H1 (cell line): ENCODE measurements around the gene NDUFA12. TPM values are rescaled to one million over a fixed set of nuclear protein-coding genes. Genes with fewer than 3 reads are reported as not detected.

Source experiments
- HDAC2 ChIP-seq, 2 experiments: fragments of 300-600 bp in 1 of 2; sonication (generic) in 1 of 2; IDR thresholded peaks; 2 replicates each; pipeline ENCODE4 v1.6.1; 2011 to 2012; ENCODE audit warnings: low read depth in 2 of 2, low read length in 2 of 2, mild to moderate bottlenecking in 2 of 2, moderate library complexity in 2 of 2, borderline replicate concordance in 1 of 2, inconsistent platforms in 1 of 2
- POLR2AphosphoS5 ChIP-seq: IDR thresholded peaks from 2 replicates; pipeline ENCODE4 v1.6.1; 2011; ENCODE audit warnings: low read depth, low read length
- RFX5 ChIP-seq: IDR thresholded peaks from 2 replicates; pipeline ENCODE4 v1.6.1; 2011; ENCODE audit warnings: low read depth, low read length, improper control_type of control experiment, borderline replicate concordance
- TEAD4 ChIP-seq: IDR thresholded peaks from 2 replicates; pipeline ENCODE4 v1.6.1; 2012; ENCODE audit warnings: low read depth, low read length, inconsistent platforms, mixed read lengths
- polyA plus RNA-seq, 7 experiments: library from polyadenylated mRNA; depleted of rRNA in 3 of 7; stranded (reverse) in 5 of 7; unstranded in 2 of 7; fragments of >200 nt in 5 of 7; fragments of 200-250 nt in 2 of 7; gene quantifications; 1 replicate in 5 of 7; 2 replicates in 1 of 7; 4 replicates in 1 of 7; pipeline versions ENCODE4 v1.2.1 to v1.2.3, GENCODE V29; 2011 to 2013; ENCODE audit warnings: missing spikeins in 2 of 7, mixed read lengths in 2 of 7
- total RNA-seq: library from RNA; stranded (reverse); fragmentation: NEBNext Ultra II Directional; extraction: Animal tissue kit (Norgen Biotek cat#: 25700); gene quantifications from 2 replicates; pipeline ENCODE4 v1.2.1, GENCODE V29; 2021
- TF ChIP-seq, protein P1 (sequence below): IDR thresholded peaks from 2 replicates; pipeline ENCODE4 v1.6.1; 2012; ENCODE audit warnings: low read length, inconsistent platforms

Gene NDUFA12
- total and polyA plus RNA-seq, 2 of the 8 experiments (the other 6 are each of a cell fraction or from before 2014, with no cell fraction given), result 98.1 to 157 TPM

GRCh38 chr12:94961911-94962310, 41.6 kb downstream of the NDUFA12 start (continued):
- TF ChIP-seq, protein P1, sequence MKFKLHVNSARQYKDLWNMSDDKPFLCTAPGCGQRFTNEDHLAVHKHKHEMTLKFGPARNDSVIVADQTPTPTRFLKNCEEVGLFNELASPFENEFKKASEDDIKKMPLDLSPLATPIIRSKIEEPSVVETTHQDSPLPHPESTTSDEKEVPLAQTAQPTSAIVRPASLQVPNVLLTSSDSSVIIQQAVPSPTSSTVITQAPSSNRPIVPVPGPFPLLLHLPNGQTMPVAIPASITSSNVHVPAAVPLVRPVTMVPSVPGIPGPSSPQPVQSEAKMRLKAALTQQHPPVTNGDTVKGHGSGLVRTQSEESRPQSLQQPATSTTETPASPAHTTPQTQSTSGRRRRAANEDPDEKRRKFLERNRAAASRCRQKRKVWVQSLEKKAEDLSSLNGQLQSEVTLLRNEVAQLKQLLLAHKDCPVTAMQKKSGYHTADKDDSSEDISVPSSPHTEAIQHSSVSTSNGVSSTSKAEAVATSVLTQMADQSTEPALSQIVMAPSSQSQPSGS, result no peak
- TF ChIP-seq HDAC2 (IDR thresholded peaks at IDR 0.05; ENCODE audit: borderline replicate concordance in 1 of 2, low read depth in 2 of 2, low read length in 2 of 2) (no peak), TEAD4 (no peak), POLR2AphosphoS5 (no peak), RFX5 (no peak)
